Measurements from ENCODE around the gene PDGFRA.
"Not testable (repeated sequence)": the region's sequence is repeated elsewhere in the genome, so short reads cannot be mapped to it uniquely, and the experiment has no call there.

PDGFRA gene

DNA sequence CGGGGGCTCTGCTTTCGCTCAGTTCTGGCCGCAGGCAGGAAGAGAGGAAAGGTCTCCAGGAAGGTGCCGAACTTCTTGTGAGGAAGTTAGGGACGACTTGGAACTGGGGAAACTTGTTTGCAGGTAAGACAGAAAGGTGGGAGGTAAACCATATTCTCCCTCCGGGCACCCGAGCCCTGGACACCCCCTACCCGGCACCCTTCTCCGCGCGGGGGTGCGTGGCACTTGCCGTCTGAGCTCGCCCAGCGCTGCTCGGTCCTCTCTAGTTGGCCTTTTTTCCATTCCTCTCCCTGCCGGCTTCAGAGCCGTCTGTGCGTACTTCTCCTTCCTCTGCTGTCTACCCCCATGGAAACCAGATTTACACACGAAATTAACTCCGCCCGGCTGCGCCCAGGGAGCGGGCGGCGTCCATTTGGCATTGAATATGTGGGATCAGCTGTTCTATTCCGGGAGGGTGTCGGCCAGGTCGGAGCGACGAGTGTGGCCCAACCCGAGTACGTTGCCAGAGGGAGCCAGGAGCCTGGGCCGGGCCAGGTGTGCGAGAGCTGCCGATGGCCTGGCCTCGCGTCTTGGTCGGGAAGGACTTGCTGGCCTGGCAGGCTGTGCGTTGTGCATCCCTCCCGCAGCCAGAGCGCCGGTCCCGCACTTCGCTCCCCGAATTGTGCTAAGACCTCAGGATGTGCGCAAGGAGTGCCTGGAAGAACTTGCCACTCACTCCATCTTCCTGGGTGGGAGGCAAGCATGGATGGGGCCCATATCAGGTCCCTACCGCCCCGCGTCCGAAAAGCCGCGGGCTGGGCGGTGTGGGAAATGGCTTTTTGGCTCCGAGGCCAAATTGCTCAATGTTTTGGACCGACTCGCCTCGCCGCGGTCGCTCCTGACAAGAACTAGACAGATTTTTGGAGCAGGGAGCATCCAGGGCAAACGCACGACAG lies 1.7 kb downstream of the PDGFRA start:
- Histone ChIP-seq H3K4me2 (no peak overlapping the region), H3K9me3 (replicated peaks in 1 of 11) (peaks cover 51 to 78% (median 69%) of the 10 kb centered on the region in 11 experiments)

GRCh38 chr4:54231419-54231767 lies 2.3 kb downstream of the PDGFRA start:
- TF ChIP-seq Cebpa-rat (IDR thresholded peaks at IDR 0.05) = no peak
- peaks cover 77 to 79% (median 78%) of the 10 kb centered on the region in 11 experiments for H3K27me3 ChIP-seq
- no peak overlapping the region for H3K9ac ChIP-seq
- H3K4me2 ChIP-seq = no peak overlapping the region
- H3K9me3 ChIP-seq (replicated peaks in 1 of 11) = peaks cover 50 to 72% (median 63%) of the 10 kb centered on the region in 11 experiments
- no peaks in the 10 kb centered on the region; a peak in 2 of 22 replicates for H4K20me1 ChIP-seq
- peaks cover 0 to 5% (median 0%) of the 10 kb centered on the region in 11 experiments; a peak in 2 of 22 replicates for H3K36me3 ChIP-seq
- H3K4me3 ChIP-seq = peak overlapping the region in 8 of 10 experiments; percentile 13 to 61 (median 37); a peak in 9 of 20 replicates
- H3K4me1 ChIP-seq = peaks cover 7 to 13% (median 8%) of the 10 kb centered on the region in 10 experiments; a peak in 14 of 20 replicates
- H3K27ac ChIP-seq = no peak overlapping the region

More for the DNA sequence above, 1.7 kb downstream of the PDGFRA start:
- Histone ChIP-seq H3K36me3 (peaks cover 0 to 5% (median 0%) of the 10 kb centered on the region in 11 experiments; a peak in 2 of 22 replicates), H3K27ac (no peak overlapping the region), H3K4me1 (peaks cover 7 to 19% (median 10%) of the 10 kb centered on the region in 10 experiments; a peak in 14 of 20 replicates), H3K4me3 (peak overlapping the region in 8 of 10 experiments; percentile 13 to 61 (median 32); a peak in 6 of 20 replicates), H4K20me1 (no peaks in the 10 kb centered on the region; a peak in 2 of 22 replicates), H3K9ac (no peak overlapping the region), H3K27me3 (peaks cover 84 to 85% (median 85%) of the 10 kb centered on the region in 11 experiments)
- TF ChIP-seq Cebpa-rat (IDR thresholded peaks at IDR 0.05) = no peak

DNA sequence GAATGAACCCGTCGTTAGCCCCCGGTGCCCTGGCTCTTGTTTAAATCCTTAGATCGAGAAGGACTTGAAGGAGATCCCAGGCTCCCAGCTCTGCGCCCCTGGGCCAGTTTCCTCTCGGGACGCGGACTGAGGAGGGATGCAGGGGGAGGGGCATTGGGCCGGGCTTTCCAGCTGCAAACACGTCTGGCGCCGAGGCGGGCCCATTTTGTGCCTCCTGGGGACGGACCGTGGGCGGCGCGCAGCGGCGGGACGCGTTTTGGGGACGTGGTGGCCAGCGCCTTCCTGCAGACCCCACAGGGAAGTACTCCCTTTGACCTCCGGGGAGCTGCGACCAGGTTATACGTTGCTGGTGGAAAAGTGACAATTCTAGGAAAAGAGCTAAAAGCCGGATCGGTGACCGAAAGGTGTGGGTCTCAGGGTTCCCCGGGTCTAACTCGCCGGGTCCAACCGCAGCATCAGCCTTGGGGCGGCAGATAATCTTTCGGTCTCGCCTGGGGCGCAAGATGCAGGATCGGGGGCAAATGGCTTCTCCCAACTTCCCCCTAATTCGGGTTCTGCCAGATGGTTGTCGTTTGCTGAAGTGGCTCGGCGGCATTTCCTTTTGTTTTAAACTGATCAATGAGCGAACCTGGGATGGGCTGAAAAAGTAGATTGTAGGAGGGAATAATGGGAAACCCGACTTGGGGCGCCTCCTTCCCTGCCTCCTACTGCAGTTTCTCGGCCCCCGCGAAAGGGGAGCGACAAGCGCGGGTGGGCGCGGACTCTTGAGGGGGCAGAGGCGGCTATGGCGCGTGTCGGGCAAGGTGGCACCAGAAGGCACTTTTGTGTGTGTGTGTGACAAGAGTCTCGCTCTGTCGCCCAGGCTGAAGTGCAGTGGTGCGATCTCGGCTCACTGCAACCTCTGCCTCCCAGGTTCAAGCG lies 2.9 kb downstream of the PDGFRA start:
- Histone ChIP-seq H3K4me3 (peak overlapping the region in 9 of 10 experiments; percentile 13 to 61 (median 34); a peak in 11 of 20 replicates), H3K36me3 (peaks cover 0 to 5% (median 0%) of the 10 kb centered on the region in 11 experiments; a peak in 2 of 22 replicates), H3K27ac (no peak overlapping the region), H3K9ac (no peak overlapping the region), H3K27me3 (peaks cover 71 to 72% (median 72%) of the 10 kb centered on the region in 11 experiments), H3K4me2 (no peak overlapping the region), H3K9me3 (replicated peaks in 1 of 11) (peaks cover 44 to 66% (median 57%) of the 10 kb centered on the region in 11 experiments), H3K4me1 (peaks cover 7 to 11% (median 8%) of the 10 kb centered on the region in 10 experiments; a peak in 14 of 20 replicates), H4K20me1 (no peaks in the 10 kb centered on the region; a peak in 1 of 22 replicates)
- no peak for TF ChIP-seq Cebpa-rat (IDR thresholded peaks at IDR 0.05)

GRCh38 chr4:54233277-54233696 lies 4.2 kb downstream of the PDGFRA start:
- Histone ChIP-seq H4K20me1 (no peaks in the 10 kb centered on the region; a peak in 1 of 22 replicates), H3K4me1 (peaks cover 7 to 11% (median 8%) of the 10 kb centered on the region in 10 experiments; a peak in 14 of 20 replicates), H3K9me3 (replicated peaks in 1 of 11) (peaks cover 31 to 53% (median 45%) of the 10 kb centered on the region in 11 experiments), H3K36me3 (peaks cover 0 to 5% (median 0%) of the 10 kb centered on the region in 11 experiments; a peak in 2 of 22 replicates), H3K27ac (no peak overlapping the region), H3K9ac (peak overlapping the region in 5 of 11 experiments; percentile 18 to 50 (median 35); a peak in 4 of 22 replicates), H3K27me3 (peaks cover 58 to 60% (median 59%) of the 10 kb centered on the region in 11 experiments), H3K4me3 (peak overlapping the region; percentile 43 to 70 (median 58)), H3K4me2 (peak overlapping the region; percentile 69 to 98 (median 87))
- no peak for TF ChIP-seq Cebpa-rat (IDR thresholded peaks at IDR 0.05)

- Histone ChIP-seq H3K4me2 (peak overlapping the region; percentile 69 to 98 (median 87)), H3K4me3 (peak overlapping the region; percentile 26 to 70 (median 58); a peak in 17 of 20 replicates), H3K27ac (no peak overlapping the region), H3K4me1 (peaks cover 7 to 11% (median 8%) of the 10 kb centered on the region in 10 experiments; a peak in 14 of 20 replicates), H3K27me3 (peaks cover 52 to 54% (median 53%) of the 10 kb centered on the region in 11 experiments), H3K9me3 (replicated peaks in 1 of 11) (peaks cover 30 to 51% (median 42%) of the 10 kb centered on the region in 11 experiments), H4K20me1 (no peaks in the 10 kb centered on the region; a peak in 1 of 22 replicates), H3K36me3 (peaks cover 0 to 5% (median 0%) of the 10 kb centered on the region in 11 experiments; a peak in 2 of 22 replicates), H3K9ac (peak overlapping the region in 4 of 11 experiments; percentile 18 to 50 (median 35); a peak in 3 of 22 replicates)
- peak; percentile 74 to 90 (median 81); a peak in 20 of 22 replicates for TF ChIP-seq Cebpa-rat (IDR thresholded peaks at IDR 0.05)
These were observed 4.8 kb downstream of the PDGFRA start for GRCh38 chr4:54233697-54234496.

DNA sequence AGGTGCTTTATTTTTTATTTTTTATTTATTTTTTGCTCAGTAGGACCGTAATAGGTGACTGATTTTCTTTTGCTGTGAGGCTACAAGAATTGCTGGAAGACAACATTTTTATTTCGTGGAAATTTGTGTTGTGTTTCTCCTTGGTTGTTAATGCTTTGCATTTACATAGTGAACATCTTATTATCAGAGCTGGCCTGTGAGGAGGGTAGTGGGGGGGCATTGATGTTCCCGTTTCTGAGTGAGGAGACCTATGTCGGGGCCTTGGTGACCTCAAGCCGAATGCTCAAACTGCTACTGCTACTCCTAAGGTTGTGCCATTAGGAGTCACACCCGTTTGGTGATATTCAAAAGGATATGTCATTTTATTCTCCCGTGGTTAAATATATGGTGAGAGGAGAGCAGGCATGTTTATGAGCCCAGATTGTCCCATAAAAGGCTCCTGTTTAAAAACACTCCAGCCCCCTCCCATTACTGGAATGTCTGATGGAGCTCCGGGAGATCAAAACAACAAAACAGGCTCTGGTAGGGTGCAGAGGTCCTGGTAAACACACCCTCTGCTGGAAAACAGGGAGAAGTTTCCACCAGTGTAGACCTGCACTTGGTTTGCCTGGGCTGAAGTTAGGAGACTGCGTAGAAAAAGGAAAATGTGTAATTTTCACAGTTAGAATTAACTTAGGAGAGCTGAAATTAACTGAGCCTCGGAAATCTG lies 5.6 kb downstream of the PDGFRA start:
- peaks cover 35 to 51% (median 42%) of the 10 kb centered on the region in 11 experiments for H3K9me3 ChIP-seq (replicated peaks in 1 of 11)
- H3K36me3 ChIP-seq = peaks cover 0 to 5% (median 0%) of the 10 kb centered on the region in 11 experiments; a peak in 2 of 22 replicates
- no peak overlapping the region for H3K27ac ChIP-seq
- H3K4me2 ChIP-seq = no peak overlapping the region; a peak in 1 of 22 replicates
- peaks cover 45 to 46% (median 46%) of the 10 kb centered on the region in 11 experiments for H3K27me3 ChIP-seq
- H3K4me3 ChIP-seq = no peak overlapping the region
- H4K20me1 ChIP-seq = no peaks in the 10 kb centered on the region; a peak in 1 of 22 replicates
- no peak overlapping the region for H3K9ac ChIP-seq
- H3K4me1 ChIP-seq = peaks cover 7 to 11% (median 8%) of the 10 kb centered on the region in 10 experiments; a peak in 14 of 20 replicates
- no peak; a peak in 3 of 22 replicates for TF ChIP-seq Cebpa-rat (IDR thresholded peaks at IDR 0.05)

- not testable (repeated sequence) for H3K4me2 ChIP-seq, H3K27ac ChIP-seq, H3K9ac ChIP-seq, H3K4me3 ChIP-seq, H3K36me3 ChIP-seq, H4K20me1 ChIP-seq
- H3K4me1 ChIP-seq = peaks cover 7 to 11% (median 8%) of the 10 kb centered on the region in 10 experiments; a peak in 14 of 20 replicates
- peaks cover 28 to 30% (median 29%) of the 10 kb centered on the region in 11 experiments for H3K27me3 ChIP-seq
- peaks cover 36 to 51% (median 42%) of the 10 kb centered on the region in 11 experiments for H3K9me3 ChIP-seq (replicated peaks in 1 of 11)
These were observed 7.2 kb downstream of the PDGFRA start for GRCh38 chr4:54236316-54236715.

Data from BLaER1 treated with 17β-estradiol and CSF1 and Interleukin-3, amounts not matched to agents 10 nM and 100 nM (cell line).